Measurements from ENCODE around the gene ALMS1.
"Not testable (repeated sequence)": the region's sequence is repeated elsewhere in the genome, so short reads cannot be mapped to it uniquely, and the experiment has no call there.

- TF ChIP-seq, protein P1, sequence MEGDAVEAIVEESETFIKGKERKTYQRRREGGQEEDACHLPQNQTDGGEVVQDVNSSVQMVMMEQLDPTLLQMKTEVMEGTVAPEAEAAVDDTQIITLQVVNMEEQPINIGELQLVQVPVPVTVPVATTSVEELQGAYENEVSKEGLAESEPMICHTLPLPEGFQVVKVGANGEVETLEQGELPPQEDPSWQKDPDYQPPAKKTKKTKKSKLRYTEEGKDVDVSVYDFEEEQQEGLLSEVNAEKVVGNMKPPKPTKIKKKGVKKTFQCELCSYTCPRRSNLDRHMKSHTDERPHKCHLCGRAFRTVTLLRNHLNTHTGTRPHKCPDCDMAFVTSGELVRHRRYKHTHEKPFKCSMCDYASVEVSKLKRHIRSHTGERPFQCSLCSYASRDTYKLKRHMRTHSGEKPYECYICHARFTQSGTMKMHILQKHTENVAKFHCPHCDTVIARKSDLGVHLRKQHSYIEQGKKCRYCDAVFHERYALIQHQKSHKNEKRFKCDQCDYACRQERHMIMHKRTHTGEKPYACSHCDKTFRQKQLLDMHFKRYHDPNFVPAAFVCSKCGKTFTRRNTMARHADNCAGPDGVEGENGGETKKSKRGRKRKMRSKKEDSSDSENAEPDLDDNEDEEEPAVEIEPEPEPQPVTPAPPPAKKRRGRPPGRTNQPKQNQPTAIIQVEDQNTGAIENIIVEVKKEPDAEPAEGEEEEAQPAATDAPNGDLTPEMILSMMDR (IDR thresholded peaks at IDR 0.05) = not testable (repeated sequence)
- TF ChIP-seq POLR2A (IDR thresholded peaks at IDR 0.05) = not testable (repeated sequence)
Observed at GRCh38 chr2:73510470-73510869, 124.8 kb downstream of the ALMS1 start.
